WI38 (cell line): Measurements from ENCODE around the gene RASGRP2.
A peak's percentile ranks its signal among the peaks of the same experiment; 100 is the strongest.

Source experiments
- H3K4me3 ChIP-seq: 2 replicates; pipeline ENCODE4 v1.5.1; 2011; ENCODE audit warnings: low read depth, mild to moderate bottlenecking, control low read depth, low read length
- TF ChIP-seq, protein P1 (sequence below): IDR thresholded peaks from 2 replicates; pipeline ENCODE4 v1.5.1; 2012; ENCODE audit warnings: low read depth, mild to moderate bottlenecking, control low read depth, low read length

The RASGRP2 gene

GRCh38 chr11:64747961-64748665, 4.2 kb upstream of the RASGRP2 start:
- no peak overlapping the region for H3K4me3 ChIP-seq
- TF ChIP-seq, protein P1, sequence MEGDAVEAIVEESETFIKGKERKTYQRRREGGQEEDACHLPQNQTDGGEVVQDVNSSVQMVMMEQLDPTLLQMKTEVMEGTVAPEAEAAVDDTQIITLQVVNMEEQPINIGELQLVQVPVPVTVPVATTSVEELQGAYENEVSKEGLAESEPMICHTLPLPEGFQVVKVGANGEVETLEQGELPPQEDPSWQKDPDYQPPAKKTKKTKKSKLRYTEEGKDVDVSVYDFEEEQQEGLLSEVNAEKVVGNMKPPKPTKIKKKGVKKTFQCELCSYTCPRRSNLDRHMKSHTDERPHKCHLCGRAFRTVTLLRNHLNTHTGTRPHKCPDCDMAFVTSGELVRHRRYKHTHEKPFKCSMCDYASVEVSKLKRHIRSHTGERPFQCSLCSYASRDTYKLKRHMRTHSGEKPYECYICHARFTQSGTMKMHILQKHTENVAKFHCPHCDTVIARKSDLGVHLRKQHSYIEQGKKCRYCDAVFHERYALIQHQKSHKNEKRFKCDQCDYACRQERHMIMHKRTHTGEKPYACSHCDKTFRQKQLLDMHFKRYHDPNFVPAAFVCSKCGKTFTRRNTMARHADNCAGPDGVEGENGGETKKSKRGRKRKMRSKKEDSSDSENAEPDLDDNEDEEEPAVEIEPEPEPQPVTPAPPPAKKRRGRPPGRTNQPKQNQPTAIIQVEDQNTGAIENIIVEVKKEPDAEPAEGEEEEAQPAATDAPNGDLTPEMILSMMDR: no peak

GRCh38 chr11:64746486-64746885, 2.5 kb upstream of the RASGRP2 start:
- TF ChIP-seq, protein P1: no peak
- H3K4me3 ChIP-seq: no peak overlapping the region

DNA sequence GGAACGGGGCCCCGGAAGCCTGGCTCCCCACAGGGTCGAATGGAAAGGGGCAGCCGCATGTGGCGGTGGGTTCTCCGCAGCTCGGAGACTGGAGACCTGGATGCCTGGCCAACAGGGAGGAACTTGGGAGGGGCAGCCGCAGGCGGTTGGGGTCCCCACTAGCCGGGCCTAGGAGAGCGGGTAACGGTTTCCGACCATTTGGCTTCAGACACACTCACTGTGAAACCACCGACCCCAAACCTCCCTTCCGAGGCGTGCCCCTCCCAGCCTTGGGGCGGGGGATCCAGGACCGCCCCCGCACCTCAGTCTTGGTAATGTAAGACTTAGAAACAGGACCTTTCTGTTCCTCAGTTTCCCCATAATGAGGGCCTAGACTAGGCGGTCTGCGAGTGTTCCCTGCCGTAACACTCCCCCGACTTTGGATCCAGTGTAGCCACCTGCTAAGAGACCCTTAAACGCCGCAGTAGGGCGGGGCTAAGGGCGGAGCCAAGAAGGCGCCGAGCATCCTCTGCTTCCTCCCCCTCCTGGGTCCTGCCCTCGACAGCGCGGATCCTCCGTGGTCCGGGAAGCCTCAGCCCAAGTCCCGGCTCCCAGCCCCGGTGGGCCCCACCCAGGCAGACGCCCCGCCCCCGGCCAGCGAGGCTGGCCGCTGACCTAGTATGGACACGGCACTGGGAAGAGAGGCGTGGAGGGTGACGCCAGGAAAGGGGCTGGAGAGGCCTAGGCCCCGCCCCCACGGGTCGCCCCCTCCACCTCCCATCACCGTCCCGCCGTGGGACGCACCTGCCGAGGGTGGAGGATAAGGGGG, 1.8 kb upstream of the RASGRP2 start:
- TF ChIP-seq, protein P1: no peak
- no peak overlapping the region for H3K4me3 ChIP-seq

- H3K4me3 ChIP-seq: no peak overlapping the region
- TF ChIP-seq, protein P1: no peak
These were observed 1.2 kb upstream of the RASGRP2 start for GRCh38 chr11:64745189-64745520.

GRCh38 chr11:64744544-64745188, 724 bp upstream of the RASGRP2 start:
- TF ChIP-seq, protein P1: no peak
- H3K4me3 ChIP-seq: no peak overlapping the region

- TF ChIP-seq, protein P1: peak; percentile 85
- peak overlapping the region; percentile 41 for H3K4me3 ChIP-seq
These were observed 902 bp downstream of the RASGRP2 start for GRCh38 chr11:64742889-64743590.
